ENCODE data around the gene MSMO1. TPM values are rescaled to one million over a fixed set of nuclear protein-coding genes. Genes with fewer than 3 reads are reported as not detected.

Gene MSMO1
- polyA plus RNA-seq, 1 donor (not counting 4 experiments of a cell fraction or from before 2014, with no cell fraction given), result 541 TPM

- Histone ChIP-seq H3K27me3 (ENCODE audit: control insufficient read depth, extremely low read depth, insufficient read depth, low read length) (no peaks in the 10 kb centered on the region), H3K9me1 (ENCODE audit: control insufficient read depth, extremely low read depth, insufficient read depth, low read length) (no peaks in the 10 kb centered on the region), H3K4me3 (ENCODE audit: control insufficient read depth in 2 of 3, extremely low read depth in 1 of 3, insufficient read depth in 2 of 3, low read depth in 1 of 3, low read length in 3 of 3) (peak overlapping the region; percentile 68 to 100 (median 83)), H3K79me2 (ENCODE audit: control insufficient read depth, insufficient read depth, low read length) (peaks cover 82% of the 10 kb centered on the region), H3K4me2 (ENCODE audit: control insufficient read depth, extremely low read depth, insufficient read depth, low read depth, low read length) (peak overlapping the region; percentile 77), H3K9me3 (ENCODE audit: control insufficient read depth, low read depth, low read length) (no peaks in the 10 kb centered on the region), H3K27ac (ENCODE audit: control insufficient read depth, insufficient read depth, low read length) (no peak overlapping the region), H4K20me1 (ENCODE audit: control insufficient read depth, extremely low read depth, insufficient read depth, low read length) (peaks cover 50% of the 10 kb centered on the region), H3K4me1 (ENCODE audit: control insufficient read depth, extremely low read depth, insufficient read depth, low read length) (peaks cover 30% of the 10 kb centered on the region), H2AFZ (ENCODE audit: control insufficient read depth, low read length) (no peak overlapping the region), H3K9ac (ENCODE audit: control insufficient read depth, extremely low read depth, insufficient read depth, low read length) (peak overlapping the region; percentile 49), H3K36me3 (ENCODE audit: control insufficient read depth in 2 of 2, extremely low read depth in 1 of 2, insufficient read depth in 2 of 2, low read length in 2 of 2) (peaks cover 18% of the 10 kb centered on the region in 2 experiments)
- FAIRE-seq, result no peak
- dilution Hi-C loops (cut with MboI; ENCODE audit: extremely low pct_ligation_motif_present, low sequenced_read_pairs), result loop anchor here (25.0 kb wide), 1 partner anchor 132 kb away; no protein-coding TSS in a partner anchor
- TF ChIP-seq CTCF (optimal IDR thresholded peaks at IDR 0.05 in 1 of 3, IDR thresholded peaks at IDR 0.05 in 1 of 3, conservative IDR thresholded peaks at IDR 0.05 in 1 of 3; ENCODE audit: extremely low read depth in 1 of 3, insufficient read depth in 2 of 3, low read length in 3 of 3), result no peak
- no peak for DNase-seq (ENCODE audit: low read depth, low spot score)
These were observed 3.2 kb downstream of the MSMO1 start for GRCh38 chr4:165330666-165331065.

GRCh38 chr4:165331359-165331758 is 3.9 kb downstream of the MSMO1 start:
- DNase-seq (ENCODE audit: low read depth, low spot score), result no peak
- Histone ChIP-seq H3K4me2 (ENCODE audit: control insufficient read depth, extremely low read depth, insufficient read depth, low read depth, low read length) (peak overlapping the region; percentile 77), H3K9me3 (ENCODE audit: control insufficient read depth, low read depth, low read length) (no peaks in the 10 kb centered on the region), H3K9ac (ENCODE audit: control insufficient read depth, extremely low read depth, insufficient read depth, low read length) (peak overlapping the region; percentile 49), H3K27me3 (ENCODE audit: control insufficient read depth, extremely low read depth, insufficient read depth, low read length) (no peaks in the 10 kb centered on the region), H4K20me1 (ENCODE audit: control insufficient read depth, extremely low read depth, insufficient read depth, low read length) (peaks cover 53% of the 10 kb centered on the region), H3K36me3 (ENCODE audit: control insufficient read depth in 2 of 2, extremely low read depth in 1 of 2, insufficient read depth in 2 of 2, low read length in 2 of 2) (peaks cover 18% of the 10 kb centered on the region in 2 experiments), H3K4me3 (ENCODE audit: control insufficient read depth in 2 of 3, extremely low read depth in 1 of 3, insufficient read depth in 2 of 3, low read depth in 1 of 3, low read length in 3 of 3) (peak overlapping the region; percentile 68 to 100 (median 83)), H2AFZ (ENCODE audit: control insufficient read depth, low read length) (no peak overlapping the region), H3K27ac (ENCODE audit: control insufficient read depth, insufficient read depth, low read length) (no peak overlapping the region), H3K79me2 (ENCODE audit: control insufficient read depth, insufficient read depth, low read length) (peaks cover 88% of the 10 kb centered on the region), H3K4me1 (ENCODE audit: control insufficient read depth, extremely low read depth, insufficient read depth, low read length) (peaks cover 24% of the 10 kb centered on the region), H3K9me1 (ENCODE audit: control insufficient read depth, extremely low read depth, insufficient read depth, low read length) (no peaks in the 10 kb centered on the region)
- dilution Hi-C loops (cut with MboI; ENCODE audit: extremely low pct_ligation_motif_present, low sequenced_read_pairs), result loop anchor here (25.0 kb wide), 1 partner anchor 131 kb away; no protein-coding TSS in a partner anchor
- no peak for TF ChIP-seq CTCF (optimal IDR thresholded peaks at IDR 0.05 in 1 of 3, IDR thresholded peaks at IDR 0.05 in 1 of 3, conservative IDR thresholded peaks at IDR 0.05 in 1 of 3; ENCODE audit: extremely low read depth in 1 of 3, insufficient read depth in 2 of 3, low read length in 3 of 3)
- TF ChIP-seq EZH2 (IDR thresholded peaks at IDR 0.05; ENCODE audit: low read length), result no peak
- FAIRE-seq, result no peak
